Ishikawa (cell line): ENCODE results near the gene CSTPP1.

Experiments used
- CEBPB ChIP-seq: IDR thresholded peaks from 2 replicates; pipeline ENCODE4 v1.6.1; 2012
- CREB1 ChIP-seq: IDR thresholded peaks from 2 replicates; pipeline ENCODE4 v1.6.1; 2012; ENCODE audit warnings: low read depth
- EGR1 ChIP-seq: IDR thresholded peaks from 2 replicates; pipeline ENCODE4 v1.6.1; 2012
- EP300 ChIP-seq: IDR thresholded peaks from 2 replicates; pipeline ENCODE4 v1.6.1; 2012; ENCODE audit warnings: borderline replicate concordance
- FOXM1 ChIP-seq: IDR thresholded peaks from 2 replicates; pipeline ENCODE4 v1.6.1; 2012; ENCODE audit warnings: low read depth, borderline replicate concordance
- NFIC ChIP-seq: IDR thresholded peaks from 2 replicates; pipeline ENCODE4 v1.6.1; 2012
- RAD21 ChIP-seq: IDR thresholded peaks from 2 replicates; pipeline ENCODE4 v1.6.1; 2012; ENCODE audit warnings: low read depth
- REST ChIP-seq: IDR thresholded peaks from 2 replicates; pipeline ENCODE4 v1.6.1; 2012; ENCODE audit warnings: low read depth, mild to moderate bottlenecking
- TAF1 ChIP-seq: IDR thresholded peaks from 2 replicates; pipeline ENCODE4 v1.6.1; 2012; ENCODE audit warnings: low read depth, mild to moderate bottlenecking
- TCF12 ChIP-seq: IDR thresholded peaks from 2 replicates; pipeline ENCODE4 v1.6.1; 2012; ENCODE audit warnings: low read depth
- TEAD4 ChIP-seq: IDR thresholded peaks from 2 replicates; pipeline ENCODE4 v1.6.1; 2012
- YY1 ChIP-seq: IDR thresholded peaks from 2 replicates; pipeline ENCODE4 v1.6.1; 2012; ENCODE audit warnings: low read depth
- ZBTB7A ChIP-seq: IDR thresholded peaks from 2 replicates; pipeline ENCODE4 v1.6.1; 2012; ENCODE audit warnings: low read depth
- TF ChIP-seq, protein P1 (sequence below): IDR thresholded peaks from 2 replicates; pipeline ENCODE4 v1.6.1; 2012
- TF ChIP-seq, protein P2 (sequence below): IDR thresholded peaks from 2 replicates; pipeline ENCODE4 v1.6.1; 2012

CSTPP1 gene

GRCh38 chr11:46914910-46915309 is 21.7 kb upstream of the CSTPP1 start:
- TF ChIP-seq REST, result no peak
- TF ChIP-seq FOXM1, result no peak
- no peak for TF ChIP-seq TAF1
- TF ChIP-seq, protein P1, sequence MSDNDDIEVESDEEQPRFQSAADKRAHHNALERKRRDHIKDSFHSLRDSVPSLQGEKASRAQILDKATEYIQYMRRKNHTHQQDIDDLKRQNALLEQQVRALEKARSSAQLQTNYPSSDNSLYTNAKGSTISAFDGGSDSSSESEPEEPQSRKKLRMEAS, result no peak
- TF ChIP-seq CEBPB, result no peak
- no peak for TF ChIP-seq NFIC
- TF ChIP-seq EP300, result no peak
- no peak for TF ChIP-seq EGR1
- no peak for TF ChIP-seq ZBTB7A
- no peak for TF ChIP-seq TEAD4
- TF ChIP-seq YY1, result no peak
- TF ChIP-seq, protein P2, sequence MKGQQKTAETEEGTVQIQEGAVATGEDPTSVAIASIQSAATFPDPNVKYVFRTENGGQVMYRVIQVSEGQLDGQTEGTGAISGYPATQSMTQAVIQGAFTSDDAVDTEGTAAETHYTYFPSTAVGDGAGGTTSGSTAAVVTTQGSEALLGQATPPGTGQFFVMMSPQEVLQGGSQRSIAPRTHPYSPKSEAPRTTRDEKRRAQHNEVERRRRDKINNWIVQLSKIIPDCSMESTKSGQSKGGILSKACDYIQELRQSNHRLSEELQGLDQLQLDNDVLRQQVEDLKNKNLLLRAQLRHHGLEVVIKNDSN, result no peak
- no peak for TF ChIP-seq TCF12
- TF ChIP-seq RAD21, result no peak
- no peak for TF ChIP-seq CREB1

DNA sequence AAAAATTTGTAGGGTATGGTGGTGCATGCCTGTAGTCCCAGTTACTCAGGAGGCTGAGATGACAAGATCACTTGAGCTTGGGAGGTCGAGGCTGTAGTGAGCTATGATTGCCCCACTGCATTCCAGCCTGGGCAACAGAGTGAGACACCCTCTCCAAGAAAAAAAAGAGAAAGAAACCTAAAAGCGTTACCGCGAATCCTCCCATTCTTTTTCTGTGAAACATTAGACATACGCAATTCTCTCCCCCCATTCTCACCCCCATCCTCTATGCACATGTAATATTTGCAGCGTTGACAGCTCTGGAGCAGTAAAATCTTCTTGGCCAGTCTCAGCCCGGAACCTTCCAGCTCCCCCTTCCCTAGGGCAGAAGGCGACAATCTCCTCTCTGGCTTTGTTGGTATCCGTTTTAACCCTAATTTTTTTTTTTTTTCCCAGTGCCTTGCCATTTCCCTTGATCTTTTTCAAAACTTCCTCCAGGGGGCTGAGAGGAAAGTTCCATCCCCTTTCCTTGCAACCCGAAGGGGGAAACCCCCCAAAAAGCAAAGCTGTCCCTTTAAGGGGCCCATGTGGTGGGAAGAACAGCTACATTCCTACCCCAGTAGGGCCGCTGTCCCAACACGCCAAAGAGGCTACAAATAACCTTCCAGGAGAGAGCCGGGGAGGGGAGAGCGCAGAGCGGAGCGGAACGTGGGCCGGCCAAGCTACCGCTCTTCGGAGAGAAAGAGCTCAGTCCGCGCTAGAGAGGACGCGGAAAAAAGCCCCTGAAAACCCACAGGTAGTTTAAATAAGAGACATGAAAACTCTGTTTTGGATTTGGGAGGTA is 20.1 kb upstream of the CSTPP1 start:
- TF ChIP-seq, protein P1, result peak; percentile 74
- TF ChIP-seq RAD21 (0 out of 2 replicates have a peak, but pooled peaks have one; percentile 6), YY1 (no peak), TEAD4 (peak; percentile 65), TCF12 (peak; percentile 19; the same call in 1 of the 2 replicates)

- TF ChIP-seq EP300, result no peak
- no peak for TF ChIP-seq YY1
- TF ChIP-seq, protein P2, result no peak
- no peak for TF ChIP-seq TAF1
- no peak for TF ChIP-seq RAD21
- TF ChIP-seq REST, result no peak
- TF ChIP-seq, protein P1, result no peak
- no peak for TF ChIP-seq NFIC
Observed at GRCh38 chr11:46917109-46917761, 19.3 kb upstream of the CSTPP1 start.

DNA sequence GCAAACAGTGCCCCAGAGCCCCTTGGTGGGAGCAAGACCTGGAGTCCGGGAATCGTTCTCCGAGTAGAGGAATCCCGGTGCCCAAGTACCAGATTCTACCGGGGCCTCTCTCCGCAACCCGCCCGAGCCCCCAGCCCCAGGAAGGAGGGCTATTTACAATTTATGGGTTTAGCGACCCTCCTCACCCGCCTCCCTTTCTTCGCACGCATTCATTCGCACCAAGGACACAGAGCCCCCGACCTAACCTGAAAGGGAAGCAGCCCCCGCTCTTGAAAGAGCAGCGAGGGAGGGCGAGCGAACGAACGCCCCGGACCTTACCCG is 18.8 kb upstream of the CSTPP1 start:
- no peak for TF ChIP-seq NFIC
- no peak for TF ChIP-seq TAF1
- TF ChIP-seq ZBTB7A, result peak; percentile 45
- TF ChIP-seq EP300, result no peak
- no peak for TF ChIP-seq EGR1
- no peak for TF ChIP-seq CREB1
- TF ChIP-seq FOXM1, result no peak
- TF ChIP-seq, protein P1, result no peak

- TF ChIP-seq, protein P1, result peak; percentile 8; the same call in 1 of the 2 replicates
- TF ChIP-seq REST (no peak), EP300 (no peak), YY1 (no peak), CEBPB (no peak), NFIC (no peak)
Observed at GRCh38 chr11:46918083-46918787, 18.3 kb upstream of the CSTPP1 start, which contains the start of gene LRP4. Gene LRP4, minus strand, starts transcription at chr11:46918550. Its CDS starts 171 bp downstream, at chr11:46918379.
